Activated CD4-positive, alpha-beta T cell treated with anti-CD3 and anti-CD28 coated beads, Interleukin-2, amount 50 U/mL, for 48 hours (primary cell): Measurements from ENCODE around the gene PUSL1.

ENCODE experiments used
- DNase-seq, 2 experiments: peaks; one replicate each; pipeline ENCODE4 v3.0.0-alpha.2; 2020

PUSL1 gene

DNA sequence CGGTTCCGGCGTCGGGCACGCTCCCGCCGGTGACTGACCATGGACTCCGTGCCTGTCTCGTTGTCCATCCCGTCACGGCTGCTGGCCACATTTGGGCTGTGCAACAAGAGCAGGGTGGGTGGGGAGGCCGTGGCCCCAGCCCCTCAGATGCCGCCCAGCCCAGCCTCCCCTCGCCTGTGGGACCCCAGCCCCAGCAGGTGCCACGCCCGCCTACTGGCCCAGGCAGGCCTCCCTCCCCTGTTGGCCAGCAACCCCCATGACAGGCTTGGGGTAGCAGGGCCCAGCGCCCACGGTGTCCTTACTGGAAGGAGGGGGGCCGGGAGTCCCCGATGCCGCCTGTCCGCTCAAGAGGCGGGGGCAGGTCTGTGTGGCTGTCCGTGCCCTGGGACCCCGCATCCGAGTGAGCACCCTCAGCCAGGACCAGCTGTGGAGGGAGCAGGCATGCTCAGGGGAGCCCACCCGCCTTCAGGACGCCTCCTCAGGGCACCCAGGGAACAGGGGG lies 33.7 kb downstream of the PUSL1 start:
- no peak for DNase-seq

GRCh38 chr1:1342584-1343115 lies 34.3 kb downstream of the PUSL1 start:
- DNase-seq, result no peak

- no peak for DNase-seq
These were observed 35.5 kb downstream of the PUSL1 start for GRCh38 chr1:1343811-1344421.

DNA sequence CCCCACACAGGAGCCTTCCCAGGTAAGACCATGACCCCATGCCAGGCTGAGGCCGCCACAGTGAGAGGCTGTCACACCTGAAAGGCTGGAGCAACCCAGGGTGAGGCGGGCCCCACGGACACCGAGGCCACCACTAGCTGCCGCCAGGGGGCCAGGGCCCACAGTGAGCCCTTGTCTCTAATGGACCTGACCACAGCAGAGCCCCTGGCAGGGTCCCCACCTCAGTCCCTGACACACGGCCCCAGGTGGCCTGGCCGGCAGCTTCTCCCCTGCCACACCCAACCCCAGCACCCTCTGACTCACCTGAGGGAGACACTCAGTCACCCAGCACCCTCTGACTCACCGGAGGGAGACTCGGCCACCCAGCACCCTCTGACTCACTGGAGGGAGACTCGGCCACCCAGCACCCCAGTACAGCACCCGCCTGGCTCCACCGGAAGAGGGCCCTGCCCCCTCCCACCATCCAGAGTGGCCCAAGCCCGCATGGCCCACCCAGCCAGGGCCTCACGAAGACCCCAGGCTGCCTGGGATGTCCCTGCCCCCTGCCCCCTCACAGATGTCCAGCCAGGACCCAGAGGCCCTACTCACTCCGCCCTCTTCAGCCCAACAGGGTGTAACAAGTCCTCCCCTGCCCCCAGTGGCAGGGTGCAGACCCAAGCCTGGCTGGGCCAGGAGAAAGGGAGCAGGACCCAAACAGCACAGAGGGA lies 36.4 kb downstream of the PUSL1 start:
- peak; percentile 61 to 71 for DNase-seq

DNA sequence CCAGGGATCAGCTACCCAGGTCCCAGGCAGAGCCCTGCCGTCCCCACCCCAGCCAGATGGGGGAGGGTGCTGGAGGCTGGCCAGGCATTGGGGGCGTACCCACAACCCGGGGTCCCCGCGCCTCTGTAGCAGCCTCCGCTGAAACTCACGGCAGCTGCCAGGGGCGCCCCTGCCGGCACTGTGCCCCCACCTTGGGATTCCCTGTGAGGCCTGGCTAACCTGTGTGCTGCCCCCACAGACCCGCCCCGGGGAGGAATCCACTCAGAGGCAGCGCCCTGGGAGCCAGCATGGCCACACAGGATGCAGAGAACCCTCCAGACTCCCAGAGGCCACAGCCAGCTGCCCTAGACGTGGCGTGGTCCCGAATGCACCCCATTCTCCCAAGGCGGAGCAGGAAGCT lies 37.0 kb downstream of the PUSL1 start:
- no peak for DNase-seq

DNA sequence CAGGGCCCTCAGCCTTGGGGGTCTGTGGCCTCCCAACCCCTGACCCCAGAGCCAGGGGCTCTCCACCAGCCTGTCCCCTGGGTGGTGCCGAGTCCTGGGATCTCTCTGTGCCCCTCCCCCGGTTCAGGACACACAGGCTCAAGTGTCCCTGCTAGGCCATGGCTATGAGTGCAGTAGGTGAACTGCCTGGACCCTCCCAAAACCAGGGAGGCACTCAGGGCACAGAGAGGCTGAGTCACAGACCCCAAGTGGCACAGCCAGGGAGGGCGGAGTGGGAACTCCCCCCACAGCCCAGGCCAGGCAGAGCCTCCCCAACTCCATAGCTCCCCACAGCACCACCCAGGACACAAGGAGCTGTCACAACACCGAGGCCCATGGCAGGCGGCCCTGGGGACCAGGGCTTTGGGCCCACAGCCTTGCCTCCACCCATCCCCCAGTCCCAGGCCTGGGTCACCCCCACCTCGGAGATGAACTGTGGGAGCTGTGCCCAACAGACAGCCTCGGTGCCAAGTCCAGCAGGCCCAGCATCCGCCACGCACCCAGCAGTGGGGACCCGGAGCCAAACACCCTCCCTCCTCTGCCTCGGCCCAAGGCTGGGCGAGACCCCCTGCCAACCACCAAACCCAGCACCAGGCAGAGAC lies 37.6 kb downstream of the PUSL1 start:
- no peak for DNase-seq

DNA sequence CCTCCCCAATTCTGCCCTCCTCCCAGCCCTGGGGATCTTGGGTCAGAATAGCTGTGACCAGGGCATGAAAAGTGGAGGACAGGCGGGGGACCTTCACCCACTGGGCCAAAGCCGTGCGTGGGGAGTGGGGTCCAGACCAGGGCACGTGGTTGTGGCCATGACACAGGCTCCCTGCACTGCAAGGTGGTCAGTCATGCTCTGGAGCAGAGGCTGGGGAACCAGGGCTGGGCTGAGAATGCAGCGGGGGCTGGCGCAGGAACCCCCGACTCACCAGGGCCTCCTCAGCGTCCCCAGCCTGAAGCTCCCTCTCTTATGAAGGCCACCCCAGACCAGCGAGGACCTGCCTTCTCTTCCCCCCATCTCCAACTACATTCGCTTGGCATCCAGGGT lies 38.1 kb downstream of the PUSL1 start:
- no peak for DNase-seq

DNA sequence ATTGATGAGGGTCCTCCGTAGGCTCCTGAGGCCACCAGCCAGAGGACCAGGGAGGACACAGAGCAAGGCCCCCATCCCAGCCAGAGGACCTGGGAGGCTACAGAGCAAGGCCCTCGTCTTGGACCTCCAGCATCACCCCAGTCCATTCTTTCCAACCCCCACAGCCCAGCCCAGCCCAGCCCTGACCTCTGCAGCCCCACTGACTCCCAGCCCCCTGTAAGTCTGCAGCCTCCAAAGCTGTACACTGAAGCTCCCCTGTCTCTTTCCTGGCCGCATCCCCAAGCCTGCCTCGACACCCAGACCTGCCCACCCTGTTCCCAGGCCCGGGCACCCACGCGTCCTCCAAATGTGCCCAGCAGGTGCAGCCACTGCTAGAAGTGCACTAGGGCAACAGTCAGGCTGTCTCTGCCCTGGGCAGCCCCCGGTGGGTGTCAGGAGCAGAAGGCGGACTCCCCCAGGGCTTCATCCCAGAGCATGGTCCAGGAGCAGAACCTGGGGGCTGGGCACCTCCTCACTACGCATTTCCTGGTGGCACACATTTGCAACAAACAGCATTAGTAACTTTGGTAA lies 38.7 kb downstream of the PUSL1 start:
- no peak for DNase-seq

- DNase-seq, result no peak
These were observed 39.4 kb downstream of the PUSL1 start for GRCh38 chr1:1347663-1348419.

- DNase-seq, result no peak
These were observed 40.2 kb downstream of the PUSL1 start for GRCh38 chr1:1348420-1349255.

DNA sequence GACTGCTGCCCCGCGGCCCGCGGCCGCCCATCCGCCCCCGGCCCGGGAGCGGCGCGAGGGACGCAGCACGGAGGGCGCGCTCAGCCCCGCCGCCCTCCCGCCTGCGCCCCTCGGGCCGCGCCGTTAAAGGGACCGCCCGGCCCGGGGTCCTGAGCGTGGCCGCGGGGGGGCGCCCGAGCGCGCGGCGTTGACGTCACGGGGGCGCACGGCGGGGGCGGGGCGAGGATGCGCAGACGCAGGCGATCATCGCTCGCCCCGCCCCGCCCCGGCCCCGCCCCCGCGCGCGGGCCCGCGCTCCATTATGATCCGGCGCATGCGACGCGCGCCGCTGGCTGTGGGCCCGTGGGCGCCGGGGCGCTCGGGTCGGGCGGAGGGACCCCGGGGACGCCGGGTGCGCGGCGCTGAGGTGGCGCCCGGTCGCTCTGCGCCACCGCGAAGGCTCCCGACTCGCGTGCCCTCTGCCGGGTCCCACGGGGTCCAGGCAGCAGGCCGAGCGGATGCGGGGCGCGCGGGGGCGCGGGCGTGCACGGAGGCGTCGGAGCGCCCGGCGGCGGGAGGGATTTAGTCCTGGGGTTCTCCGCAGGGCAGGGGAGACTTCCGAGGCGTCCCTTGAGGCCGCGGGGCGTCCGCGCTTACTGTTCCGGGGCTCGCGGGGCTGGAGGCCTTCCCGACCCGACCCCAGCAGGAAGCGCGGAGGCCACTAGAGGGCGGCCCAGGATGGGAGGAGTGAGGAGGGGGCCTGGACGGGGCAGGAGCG lies 41.0 kb downstream of the PUSL1 start, which contains the start of gene DVL1:
Gene DVL1, minus strand, starts transcription at position 163 of the 757 bp plus-strand sequence. CDS start 353 bp downstream, outside the sequence.
- DNase-seq, result peak; percentile 64 to 70

DNA sequence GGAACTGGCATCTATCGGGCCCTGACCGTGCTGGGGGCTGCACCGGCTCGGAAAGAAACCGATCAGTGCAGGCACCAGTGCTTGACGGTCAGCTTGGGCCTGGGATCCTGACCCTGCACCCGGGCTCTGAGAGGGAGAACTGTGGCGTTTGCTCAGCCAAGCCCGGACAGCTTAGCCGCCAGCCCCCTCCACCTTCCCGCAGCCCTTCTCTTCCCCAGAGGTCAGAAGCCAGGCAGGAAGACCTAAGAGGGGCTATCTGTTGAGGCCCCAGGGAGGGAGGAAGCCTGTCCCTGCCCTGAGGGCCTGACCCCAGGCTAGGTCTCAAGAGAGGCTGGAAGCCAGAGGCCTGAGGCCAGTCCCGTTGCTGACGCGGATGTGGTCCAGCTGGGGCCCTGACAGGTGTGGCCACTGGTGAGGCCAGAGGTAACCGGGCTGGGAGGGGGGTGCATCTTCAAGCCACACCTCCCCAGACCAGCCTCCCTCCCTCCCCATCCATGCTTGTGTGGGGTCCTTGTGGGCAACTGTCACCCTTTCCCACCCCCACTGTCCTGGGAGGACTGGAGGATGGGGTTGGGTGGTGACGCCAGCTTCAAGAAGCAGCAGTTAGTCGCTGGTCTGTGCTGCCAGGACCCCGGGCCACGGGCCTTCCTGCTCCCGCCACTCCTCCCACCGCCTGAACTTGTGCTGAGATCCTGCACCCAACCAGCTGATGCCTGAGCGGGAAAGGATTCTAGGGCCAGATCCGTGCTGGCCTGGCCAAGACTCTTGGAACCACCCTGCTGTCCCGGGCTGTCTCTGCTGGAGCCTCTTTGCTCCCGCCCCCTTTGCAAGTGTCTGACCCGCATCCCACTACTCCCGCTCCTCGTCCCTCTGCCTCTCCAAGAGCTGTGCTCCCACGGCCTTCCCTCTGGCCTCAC lies 43.4 kb downstream of the PUSL1 start:
- DNase-seq, result no peak

- no peak for DNase-seq
These were observed 44.5 kb downstream of the PUSL1 start for GRCh38 chr1:1352786-1353388.

- no peak for DNase-seq
These were observed 45.2 kb downstream of the PUSL1 start for GRCh38 chr1:1353389-1354151.

DNA sequence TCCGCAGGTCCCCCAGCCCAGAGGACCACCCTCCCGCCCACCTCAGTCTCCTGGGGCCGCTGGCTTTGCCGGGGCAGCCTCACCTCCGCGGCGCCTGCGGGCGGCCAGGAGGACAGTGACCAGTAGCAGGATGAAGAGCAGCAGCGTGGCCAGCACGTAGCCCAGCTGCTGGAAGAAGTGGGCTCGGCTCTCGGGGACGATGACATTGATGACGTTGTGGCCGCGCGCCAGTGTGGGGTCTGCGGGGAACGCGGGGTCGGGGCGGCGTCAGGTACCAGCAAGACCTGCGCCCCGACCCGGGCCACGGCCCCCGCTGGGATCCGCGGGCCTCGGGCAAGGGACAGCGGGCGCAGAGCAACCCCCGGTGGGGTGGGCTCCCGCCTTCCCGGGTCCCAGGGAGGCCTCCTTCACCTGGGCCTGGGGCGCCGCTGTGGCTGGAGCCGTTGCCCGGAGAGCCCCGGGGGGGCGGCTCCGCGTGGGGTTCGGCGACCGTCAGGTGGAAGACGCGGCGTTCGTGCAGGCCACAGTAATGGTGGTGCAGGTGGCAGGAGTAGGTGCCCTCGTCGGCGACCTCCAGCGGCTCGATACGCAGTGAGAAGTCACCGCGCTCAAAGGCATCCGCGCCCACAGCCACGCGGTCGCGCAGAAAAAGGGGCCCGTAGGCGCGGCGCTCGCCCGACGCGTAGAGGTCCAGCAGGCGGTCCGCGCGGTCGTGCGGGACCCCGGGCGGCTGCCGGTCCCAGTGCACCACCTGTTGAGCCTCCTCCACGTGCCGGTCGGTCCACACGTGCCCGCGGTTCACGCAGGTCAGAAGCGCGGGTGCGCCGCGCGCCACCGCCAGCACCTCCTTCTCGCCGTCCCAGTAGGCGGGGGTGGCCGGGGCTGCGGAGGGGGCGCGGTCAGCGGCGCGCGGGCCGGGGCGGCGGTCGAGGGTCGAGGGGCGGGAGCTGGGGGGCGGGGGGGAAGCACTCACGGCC lies 46.2 kb downstream of the PUSL1 start:
- DNase-seq, result no peak

GRCh38 chr1:1355416-1355815 lies 47.0 kb downstream of the PUSL1 start:
- DNase-seq, result no peak

DNA sequence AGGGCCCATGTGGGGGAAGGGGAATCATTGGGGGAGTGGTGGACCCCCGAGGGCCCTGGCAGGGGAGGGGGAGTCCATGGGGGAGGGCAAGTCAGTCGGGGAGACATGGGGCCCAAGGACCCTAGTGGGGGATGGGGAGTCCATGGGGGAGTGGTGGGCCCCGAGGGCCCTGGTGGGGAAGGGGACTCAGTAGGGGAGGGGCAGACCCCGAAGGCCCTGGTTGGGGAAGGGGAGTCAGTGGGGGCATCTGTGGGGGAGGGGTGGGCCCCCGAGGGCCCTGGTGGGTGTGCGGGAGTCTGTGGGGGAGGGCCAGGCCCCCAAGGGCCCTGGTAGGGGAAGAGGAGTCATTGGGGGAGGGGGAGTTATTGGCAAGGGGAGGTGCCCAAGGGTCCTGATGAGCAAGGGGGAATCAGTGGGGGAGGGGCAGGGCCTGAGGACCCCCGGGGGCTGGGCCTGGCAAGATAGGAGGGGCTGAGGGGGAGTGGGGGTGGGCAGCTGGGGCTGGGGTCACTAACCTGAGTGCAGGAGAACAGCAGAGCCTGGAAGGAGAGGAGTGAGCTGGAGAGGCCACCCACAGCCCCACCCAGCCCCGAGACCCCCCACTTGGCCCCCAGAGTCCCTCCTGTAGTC lies 47.9 kb downstream of the PUSL1 start:
- DNase-seq, result no peak
